GM21526 (cell line): ENCODE results near the gene SLC2A11.
"Not testable (repeated sequence)": the region's sequence is repeated elsewhere in the genome, so short reads cannot be mapped to it uniquely, and the experiment has no call there.

ENCODE experiments used
- ATAC-seq: cut with Tn5 transposase; IDR thresholded peaks from one replicate; pipeline ENCODE4 v1.9.1; 2021; ENCODE audit warnings: moderate library complexity; ENCODE audit not compliant: unreplicated experiment, low FRiP score

Gene SLC2A11

GRCh38 chr22:23904573-23905254 lies 47.0 kb downstream of the SLC2A11 start:
- no peak for ATAC-seq

GRCh38 chr22:23906641-23907040 lies 49.0 kb downstream of the SLC2A11 start:
- no peak for ATAC-seq

GRCh38 chr22:23907423-23907822 lies 49.7 kb downstream of the SLC2A11 start:
- not testable (repeated sequence) for ATAC-seq

GRCh38 chr22:23908587-23909205 lies 51.0 kb downstream of the SLC2A11 start:
- ATAC-seq, result no peak

- no peak for ATAC-seq
These were observed 51.7 kb downstream of the SLC2A11 start for GRCh38 chr22:23909296-23909898.

- ATAC-seq, result no peak
These were observed 53.0 kb downstream of the SLC2A11 start for GRCh38 chr22:23910496-23911190.

GRCh38 chr22:23911318-23911980 lies 53.8 kb downstream of the SLC2A11 start:
- no peak for ATAC-seq

- ATAC-seq, result no peak
These were observed 54.7 kb downstream of the SLC2A11 start for GRCh38 chr22:23912293-23912903.

- ATAC-seq, result peak; percentile 18
These were observed 55.6 kb downstream of the SLC2A11 start for GRCh38 chr22:23913306-23913660.

GRCh38 chr22:23913661-23914353 lies 56.1 kb downstream of the SLC2A11 start:
- peak; percentile 88 for ATAC-seq

GRCh38 chr22:23915290-23915689 lies 57.6 kb downstream of the SLC2A11 start:
- no peak for ATAC-seq

- not testable (repeated sequence) for ATAC-seq
These were observed 62.6 kb downstream of the SLC2A11 start for GRCh38 chr22:23920267-23920611.

- not testable (repeated sequence) for ATAC-seq
These were observed 64.0 kb downstream of the SLC2A11 start for GRCh38 chr22:23921586-23922201.

- no peak for ATAC-seq
These were observed 65.2 kb downstream of the SLC2A11 start for GRCh38 chr22:23922921-23923320.

GRCh38 chr22:23925020-23925606 lies 67.4 kb downstream of the SLC2A11 start:
- ATAC-seq, result no peak

GRCh38 chr22:23926561-23926960 lies 68.9 kb downstream of the SLC2A11 start:
- no peak for ATAC-seq
